Stimulated activated CD4-positive, alpha-beta T cell treated with anti-CD3 and anti-CD28 coated beads, Interleukin-1b, Interleukin-23, amount 100 ng/mL, for 48 hours (primary cell): ENCODE data around the gene ANKMY2.
"Not testable (repeated sequence)": the region's sequence is repeated elsewhere in the genome, so short reads cannot be mapped to it uniquely, and the experiment has no call there.

ENCODE experiments used
- DNase-seq: peaks from one replicate; pipeline ENCODE4 v3.0.0-alpha.2; 2020

ANKMY2 gene

DNA sequence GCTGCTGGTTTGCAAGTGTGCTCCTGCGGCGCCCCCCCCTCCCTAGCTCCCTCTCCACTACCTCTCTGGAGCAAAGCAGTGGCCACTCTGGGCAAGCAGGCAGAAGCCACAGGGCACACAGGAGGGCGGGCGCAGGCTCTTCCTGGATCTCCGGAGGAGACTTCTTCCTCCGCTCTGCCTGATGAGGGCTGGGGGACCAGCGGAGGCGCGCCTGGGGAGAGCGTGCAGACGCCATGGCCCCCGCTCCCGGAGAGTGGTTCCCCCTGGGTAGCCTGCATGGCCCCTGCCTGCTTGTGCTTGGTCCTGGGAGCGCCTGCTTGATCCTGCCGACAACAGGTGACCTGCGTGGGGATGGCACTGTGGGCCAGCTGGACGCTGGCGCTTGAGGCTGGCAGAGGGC is 29.0 kb downstream of the ANKMY2 start:
- DNase-seq: no peak

GRCh38 chr7:16616122-16616521 is 29.4 kb downstream of the ANKMY2 start:
- DNase-seq: no peak

DNA sequence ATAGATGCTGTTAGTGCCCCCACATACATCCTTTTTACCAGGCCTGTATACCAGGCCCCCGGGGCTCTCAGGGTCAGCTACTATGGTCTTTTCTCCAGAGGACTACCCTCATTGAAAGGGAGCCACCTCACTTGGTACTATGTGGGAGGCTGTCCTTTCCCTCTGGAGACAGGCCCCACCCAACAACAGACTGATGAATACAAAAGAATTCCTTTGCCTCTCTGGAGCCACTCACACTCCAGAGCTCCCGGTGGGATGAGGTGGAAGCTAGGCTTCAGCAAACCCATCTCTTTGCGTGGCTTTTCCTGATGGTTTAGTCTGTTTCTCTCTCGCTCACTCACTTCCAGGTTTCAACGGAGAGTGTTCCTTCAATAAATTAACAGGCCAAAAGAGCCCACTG is 30.3 kb downstream of the ANKMY2 start:
- DNase-seq: no peak

DNA sequence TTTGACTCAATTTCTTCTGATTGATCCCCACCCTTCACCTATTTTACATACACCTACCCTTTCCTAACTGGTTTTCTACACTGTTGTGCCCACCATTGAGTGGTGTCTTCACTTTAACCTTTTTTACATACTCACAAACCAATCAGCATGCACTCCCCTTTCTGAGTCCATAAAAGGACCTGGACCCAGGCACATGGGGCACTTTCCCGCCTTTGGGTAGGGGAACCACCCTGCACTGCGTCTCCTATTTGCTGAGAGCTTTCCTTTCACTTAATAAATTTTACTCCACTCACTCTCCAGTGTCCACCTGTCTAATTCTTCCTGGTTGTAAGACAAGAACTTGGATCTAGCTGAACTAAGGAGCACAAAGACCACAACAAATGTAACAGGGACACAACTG is 33.8 kb downstream of the ANKMY2 start:
- DNase-seq: no peak

DNA sequence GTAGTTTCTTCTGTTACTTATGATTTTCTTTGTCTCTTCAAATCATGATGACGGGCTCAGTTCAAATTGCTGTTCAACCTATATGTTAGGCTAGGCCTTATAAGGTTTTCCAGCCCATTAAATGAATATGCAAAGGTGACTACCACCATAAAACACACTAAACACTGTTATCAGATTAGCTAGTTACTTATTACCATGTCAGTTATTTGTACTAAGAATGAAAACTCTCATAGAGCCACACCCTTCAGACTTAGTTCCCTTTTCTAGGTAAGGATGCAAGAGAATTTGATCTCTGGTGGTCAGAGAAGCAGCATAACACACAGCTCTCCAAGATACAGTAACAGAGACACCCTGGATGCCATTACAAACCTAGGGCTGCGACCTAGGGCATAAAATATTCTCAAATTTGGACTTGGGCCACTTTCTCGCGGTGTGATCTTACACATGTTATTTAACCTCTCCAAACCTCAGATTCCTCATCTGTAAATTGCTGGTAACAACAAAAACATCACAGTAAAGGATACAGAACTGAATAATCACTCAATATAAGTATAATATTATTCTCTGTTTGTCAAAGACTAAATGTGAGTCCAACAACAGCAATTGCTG is 35.6 kb downstream of the ANKMY2 start:
- no peak for DNase-seq

DNA sequence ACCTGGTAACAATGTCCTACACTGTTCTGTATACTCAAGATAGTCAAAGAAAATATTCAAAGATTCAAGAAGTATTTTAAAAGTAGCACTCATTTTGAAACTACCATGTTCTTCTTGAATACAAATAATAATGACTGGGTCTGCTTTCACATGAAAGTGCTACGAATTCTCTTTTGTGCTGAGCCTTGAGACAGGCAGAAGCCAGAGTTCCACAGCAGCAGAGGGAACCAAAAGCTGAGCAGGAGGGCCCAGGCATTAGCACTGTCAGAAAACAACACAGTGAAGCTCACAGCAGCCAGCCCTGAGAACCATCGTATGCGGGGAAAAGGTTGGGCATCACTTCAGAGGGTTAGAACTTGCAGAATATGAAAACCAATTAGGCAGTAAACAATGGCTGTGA is 38.9 kb downstream of the ANKMY2 start:
- DNase-seq: no peak

DNA sequence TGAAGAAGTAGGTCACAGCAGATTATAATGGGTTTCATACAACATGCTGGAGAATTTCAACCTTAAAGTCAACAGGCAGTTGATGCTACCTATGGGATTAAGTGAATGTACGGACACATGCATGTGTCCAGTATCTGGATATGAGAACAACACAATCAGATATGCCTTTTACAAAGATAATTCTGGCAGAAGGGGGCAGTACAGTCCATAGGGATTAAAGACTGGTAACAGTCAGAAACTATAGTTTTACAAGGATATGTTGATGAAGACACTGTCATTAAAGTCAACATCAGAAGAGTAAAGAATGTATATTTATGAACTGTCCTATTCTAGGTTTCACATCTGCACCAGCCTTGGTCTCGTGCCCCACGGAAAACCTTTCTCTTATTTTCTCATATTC is 41.5 kb downstream of the ANKMY2 start:
- no peak for DNase-seq

GRCh38 chr7:16603633-16604032 is 41.9 kb downstream of the ANKMY2 start:
- no peak for DNase-seq

- no peak for DNase-seq
Observed at GRCh38 chr7:16599860-16600259, 45.7 kb downstream of the ANKMY2 start.

GRCh38 chr7:16598015-16598414 is 47.5 kb downstream of the ANKMY2 start:
- no peak for DNase-seq

- not testable (repeated sequence) for DNase-seq
Observed at GRCh38 chr7:16595596-16595995, 50.0 kb downstream of the ANKMY2 start.

GRCh38 chr7:16594676-16595075 is 50.9 kb downstream of the ANKMY2 start:
- DNase-seq: no peak

DNA sequence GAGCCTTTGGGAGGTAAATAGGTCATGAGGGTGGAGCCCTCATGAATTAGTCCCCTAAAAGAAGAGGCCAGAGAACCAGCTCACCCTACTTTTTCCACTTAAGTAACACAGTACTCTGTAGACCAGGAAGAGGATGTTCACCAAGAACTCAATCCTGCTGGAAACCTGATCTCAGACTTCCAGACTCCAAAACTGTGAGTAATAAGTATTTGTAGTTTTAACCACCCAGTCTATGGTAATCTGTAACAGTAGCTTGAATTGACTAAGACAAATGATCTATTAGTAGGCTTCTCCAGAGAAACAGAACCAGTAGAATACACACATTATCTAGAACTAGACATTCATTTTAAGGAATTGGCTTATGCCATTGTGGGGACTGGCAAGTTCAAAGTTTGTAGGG is 51.5 kb downstream of the ANKMY2 start:
- DNase-seq: no peak

DNA sequence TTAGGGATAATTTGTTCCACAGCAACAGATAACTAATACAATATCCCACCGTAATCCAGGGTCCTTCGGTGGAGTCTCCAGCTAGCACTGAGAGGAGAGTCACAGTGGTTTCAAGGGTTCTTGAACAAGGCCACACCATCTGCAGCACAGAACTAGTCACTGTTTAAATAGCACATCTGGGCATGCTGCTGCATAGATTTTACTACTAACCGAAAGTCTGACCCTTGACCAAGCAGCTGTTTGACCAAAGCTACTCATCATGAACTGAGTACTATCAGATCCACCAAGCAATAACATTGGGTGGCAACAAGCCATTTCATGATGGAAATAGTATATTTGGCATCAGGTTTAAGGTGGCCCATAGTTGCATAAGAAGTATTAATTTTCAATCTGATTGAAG is 53.2 kb downstream of the ANKMY2 start:
- no peak for DNase-seq

DNA sequence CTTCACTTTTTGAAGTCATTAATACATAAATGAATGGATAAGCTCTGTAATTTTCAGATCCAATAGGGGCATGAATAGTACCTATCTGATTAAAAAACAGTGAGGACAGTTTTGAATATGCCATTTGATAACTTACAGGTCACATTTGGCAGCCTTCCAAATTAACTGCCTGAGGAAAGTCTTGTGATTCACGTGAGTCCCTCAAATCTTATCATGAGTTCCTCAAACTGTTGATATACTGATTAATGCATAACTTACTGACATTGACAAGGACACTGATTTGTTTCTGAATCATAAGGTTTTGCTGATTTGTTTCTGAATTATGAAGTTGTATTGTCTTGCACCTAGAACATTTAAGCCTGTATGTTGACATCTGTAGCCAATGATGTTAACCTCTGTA is 55.1 kb downstream of the ANKMY2 start:
- DNase-seq: no peak

DNA sequence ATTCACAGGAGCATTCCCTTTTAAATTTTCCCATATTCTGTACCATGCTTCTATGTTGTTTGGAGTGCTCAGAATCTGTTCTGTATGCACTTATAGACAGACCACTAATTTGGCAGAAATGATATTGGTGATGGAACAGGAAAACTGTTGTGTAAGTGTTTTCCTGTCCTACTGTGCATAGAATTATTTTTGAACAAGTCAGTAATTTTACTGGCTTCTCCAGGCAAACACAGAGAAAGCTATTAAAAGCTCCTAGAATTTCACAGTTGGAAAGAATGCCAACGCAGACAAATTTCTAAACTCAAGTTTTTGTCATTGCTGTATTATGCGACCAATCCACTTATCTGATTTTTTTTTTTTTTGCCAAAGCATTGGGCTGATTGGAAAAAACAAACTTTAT is 55.7 kb downstream of the ANKMY2 start:
- no peak for DNase-seq

GRCh38 chr7:16587790-16588189 is 57.8 kb downstream of the ANKMY2 start:
- DNase-seq: no peak

- no peak for DNase-seq
Observed at GRCh38 chr7:16587129-16587528, 58.4 kb downstream of the ANKMY2 start.

- DNase-seq: no peak
Observed at GRCh38 chr7:16586081-16586874, 59.3 kb downstream of the ANKMY2 start.

GRCh38 chr7:16585540-16585939 is 60.0 kb downstream of the ANKMY2 start:
- no peak for DNase-seq

DNA sequence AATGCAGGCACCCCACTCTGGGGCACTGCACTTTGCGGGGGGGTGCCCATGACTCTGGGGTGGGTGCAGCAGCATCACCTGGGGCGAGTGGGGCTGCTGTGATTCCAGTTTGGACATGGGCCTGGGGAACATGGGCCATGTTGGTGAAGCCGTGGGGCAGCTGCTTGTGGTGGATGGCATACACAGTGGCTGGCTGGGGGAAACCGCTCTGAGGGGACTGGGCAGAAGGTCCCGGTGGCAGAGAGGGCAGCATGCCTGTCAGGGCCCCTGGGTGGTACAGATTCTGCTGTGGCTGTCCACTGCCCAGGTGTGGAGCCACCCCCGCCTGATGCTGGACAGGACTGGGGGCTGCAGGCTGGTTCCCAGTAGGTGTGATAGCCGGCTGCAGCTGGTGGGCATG is 61.7 kb downstream of the ANKMY2 start:
- no peak for DNase-seq

- no peak for DNase-seq
Observed at GRCh38 chr7:16581286-16581685, 64.3 kb downstream of the ANKMY2 start.

- no peak for DNase-seq
Observed at GRCh38 chr7:16579216-16579615, 66.3 kb downstream of the ANKMY2 start.

DNA sequence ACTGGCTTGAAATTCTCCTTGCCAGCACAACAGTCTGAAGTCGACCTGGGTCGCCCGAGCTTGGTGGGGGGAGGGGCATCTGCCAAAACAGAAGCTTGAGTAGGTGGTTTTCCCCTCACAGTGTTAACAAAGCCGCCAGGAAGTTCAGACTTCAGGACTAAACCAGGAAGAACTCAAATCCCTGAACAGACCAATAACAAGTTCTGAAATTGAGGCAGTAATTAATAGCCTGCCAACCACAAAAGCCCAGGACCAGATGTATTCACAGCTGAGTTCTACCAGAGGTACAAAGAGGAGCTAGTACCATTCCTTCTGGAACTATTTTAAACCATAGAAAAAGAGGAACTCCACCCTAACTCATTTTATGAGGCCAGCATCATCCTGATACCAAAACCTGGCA is 73.6 kb downstream of the ANKMY2 start:
- DNase-seq: no peak

GRCh38 chr7:16564909-16565426 is 80.6 kb downstream of the ANKMY2 start:
- no peak for DNase-seq
